Measurements from ENCODE around the gene JPH3.

DNA sequence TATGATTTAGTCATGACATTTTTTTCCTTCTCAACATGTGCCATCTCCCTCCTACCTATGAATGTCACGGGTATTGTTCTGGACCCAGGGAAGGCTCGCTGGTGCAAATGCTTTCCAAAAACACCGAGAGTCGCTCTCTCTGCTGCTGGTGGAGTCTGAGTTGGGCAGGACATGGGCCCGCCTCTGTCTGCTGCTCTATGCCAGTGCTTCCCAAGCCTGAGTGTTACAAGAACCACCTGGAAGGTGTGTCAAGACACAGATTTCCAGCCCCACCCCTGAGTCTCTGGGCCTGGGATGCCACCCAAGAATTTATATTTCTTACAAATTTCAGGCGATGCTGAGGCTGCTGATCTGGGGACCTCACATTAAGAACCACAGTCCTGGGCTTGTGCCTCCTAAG, 9.1 kb downstream of the JPH3 start:
- TF ChIP-seq SP1 (CRISPR knock-in tag; conservative IDR thresholded peaks at IDR 0.05) (no peak), FOXJ3 (CRISPR knock-in tag; IDR thresholded peaks at IDR 0.05; ENCODE audit: borderline replicate concordance) (no peak), FOXP1 (CRISPR knock-in tag; IDR thresholded peaks at IDR 0.05; ENCODE audit: borderline replicate concordance) (no peak), SOX15 (CRISPR knock-in tag; IDR thresholded peaks at IDR 0.05) (no peak), ZNF396 (CRISPR knock-in tag; IDR thresholded peaks at IDR 0.05; ENCODE audit: borderline replicate concordance) (no peak), MAX (CRISPR knock-in tag; IDR thresholded peaks at IDR 0.05) (no peak), NR3C1 (CRISPR knock-in tag; conservative IDR thresholded peaks at IDR 0.05; ENCODE audit: low read depth) (no peak), ZNF232 (CRISPR knock-in tag; IDR thresholded peaks at IDR 0.05) (no peak), ZNF423 (CRISPR knock-in tag; IDR thresholded peaks at IDR 0.05) (no peak), TCF7 (CRISPR knock-in tag; IDR thresholded peaks at IDR 0.05; ENCODE audit: low read depth) (no peak), FOXK1 (CRISPR knock-in tag; IDR thresholded peaks at IDR 0.05) (no peak)
- TF ChIP-seq, protein P1, sequence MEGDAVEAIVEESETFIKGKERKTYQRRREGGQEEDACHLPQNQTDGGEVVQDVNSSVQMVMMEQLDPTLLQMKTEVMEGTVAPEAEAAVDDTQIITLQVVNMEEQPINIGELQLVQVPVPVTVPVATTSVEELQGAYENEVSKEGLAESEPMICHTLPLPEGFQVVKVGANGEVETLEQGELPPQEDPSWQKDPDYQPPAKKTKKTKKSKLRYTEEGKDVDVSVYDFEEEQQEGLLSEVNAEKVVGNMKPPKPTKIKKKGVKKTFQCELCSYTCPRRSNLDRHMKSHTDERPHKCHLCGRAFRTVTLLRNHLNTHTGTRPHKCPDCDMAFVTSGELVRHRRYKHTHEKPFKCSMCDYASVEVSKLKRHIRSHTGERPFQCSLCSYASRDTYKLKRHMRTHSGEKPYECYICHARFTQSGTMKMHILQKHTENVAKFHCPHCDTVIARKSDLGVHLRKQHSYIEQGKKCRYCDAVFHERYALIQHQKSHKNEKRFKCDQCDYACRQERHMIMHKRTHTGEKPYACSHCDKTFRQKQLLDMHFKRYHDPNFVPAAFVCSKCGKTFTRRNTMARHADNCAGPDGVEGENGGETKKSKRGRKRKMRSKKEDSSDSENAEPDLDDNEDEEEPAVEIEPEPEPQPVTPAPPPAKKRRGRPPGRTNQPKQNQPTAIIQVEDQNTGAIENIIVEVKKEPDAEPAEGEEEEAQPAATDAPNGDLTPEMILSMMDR (IDR thresholded peaks at IDR 0.05) = no peak
- TF ChIP-seq, protein P2, sequence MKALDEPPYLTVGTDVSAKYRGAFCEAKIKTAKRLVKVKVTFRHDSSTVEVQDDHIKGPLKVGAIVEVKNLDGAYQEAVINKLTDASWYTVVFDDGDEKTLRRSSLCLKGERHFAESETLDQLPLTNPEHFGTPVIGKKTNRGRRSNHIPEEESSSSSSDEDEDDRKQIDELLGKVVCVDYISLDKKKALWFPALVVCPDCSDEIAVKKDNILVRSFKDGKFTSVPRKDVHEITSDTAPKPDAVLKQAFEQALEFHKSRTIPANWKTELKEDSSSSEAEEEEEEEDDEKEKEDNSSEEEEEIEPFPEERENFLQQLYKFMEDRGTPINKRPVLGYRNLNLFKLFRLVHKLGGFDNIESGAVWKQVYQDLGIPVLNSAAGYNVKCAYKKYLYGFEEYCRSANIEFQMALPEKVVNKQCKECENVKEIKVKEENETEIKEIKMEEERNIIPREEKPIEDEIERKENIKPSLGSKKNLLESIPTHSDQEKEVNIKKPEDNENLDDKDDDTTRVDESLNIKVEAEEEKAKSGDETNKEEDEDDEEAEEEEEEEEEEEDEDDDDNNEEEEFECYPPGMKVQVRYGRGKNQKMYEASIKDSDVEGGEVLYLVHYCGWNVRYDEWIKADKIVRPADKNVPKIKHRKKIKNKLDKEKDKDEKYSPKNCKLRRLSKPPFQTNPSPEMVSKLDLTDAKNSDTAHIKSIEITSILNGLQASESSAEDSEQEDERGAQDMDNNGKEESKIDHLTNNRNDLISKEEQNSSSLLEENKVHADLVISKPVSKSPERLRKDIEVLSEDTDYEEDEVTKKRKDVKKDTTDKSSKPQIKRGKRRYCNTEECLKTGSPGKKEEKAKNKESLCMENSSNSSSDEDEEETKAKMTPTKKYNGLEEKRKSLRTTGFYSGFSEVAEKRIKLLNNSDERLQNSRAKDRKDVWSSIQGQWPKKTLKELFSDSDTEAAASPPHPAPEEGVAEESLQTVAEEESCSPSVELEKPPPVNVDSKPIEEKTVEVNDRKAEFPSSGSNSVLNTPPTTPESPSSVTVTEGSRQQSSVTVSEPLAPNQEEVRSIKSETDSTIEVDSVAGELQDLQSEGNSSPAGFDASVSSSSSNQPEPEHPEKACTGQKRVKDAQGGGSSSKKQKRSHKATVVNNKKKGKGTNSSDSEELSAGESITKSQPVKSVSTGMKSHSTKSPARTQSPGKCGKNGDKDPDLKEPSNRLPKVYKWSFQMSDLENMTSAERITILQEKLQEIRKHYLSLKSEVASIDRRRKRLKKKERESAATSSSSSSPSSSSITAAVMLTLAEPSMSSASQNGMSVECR (CRISPR knock-in tag; IDR thresholded peaks at IDR 0.05; ENCODE audit: borderline replicate concordance) = no peak
